Hematopoietic multipotent progenitor cell treated with erythropoietin and hydrocortisone succinate and interleukin-3 and kit ligand, for 15 days (in vitro differentiated cells): ENCODE data around the gene CAVIN1.
"Not testable (repeated sequence)": the region's sequence is repeated elsewhere in the genome, so short reads cannot be mapped to it uniquely, and the experiment has no call there.

Source experiments
- DNase-seq: peaks from one replicate; pipeline ENCODE4 v3.0.0-alpha.2; 2015; ENCODE audit warnings: low spot score

Gene CAVIN1

GRCh38 chr17:42429726-42430447 lies 6.8 kb upstream of the CAVIN1 start:
- no peak for DNase-seq

- peak; percentile 49 for DNase-seq
Measured at GRCh38 chr17:42428141-42428944, 5.3 kb upstream of the CAVIN1 start.

GRCh38 chr17:42424991-42425610 lies 2.0 kb upstream of the CAVIN1 start:
- no peak for DNase-seq

GRCh38 chr17:42423766-42424165 lies 710 bp upstream of the CAVIN1 start:
- DNase-seq = no peak

GRCh38 chr17:42422412-42422957 lies 571 bp downstream of the CAVIN1 start:
- no peak for DNase-seq

- no peak for DNase-seq
Measured at GRCh38 chr17:42421507-42422338, 1.3 kb downstream of the CAVIN1 start.

GRCh38 chr17:42421136-42421506 lies 1.9 kb downstream of the CAVIN1 start:
- no peak for DNase-seq

GRCh38 chr17:42417981-42418380 lies 5.1 kb downstream of the CAVIN1 start:
- DNase-seq = not testable (repeated sequence)

GRCh38 chr17:42414704-42415409 lies 8.2 kb downstream of the CAVIN1 start:
- DNase-seq = no peak

GRCh38 chr17:42413464-42414040 lies 9.5 kb downstream of the CAVIN1 start:
- DNase-seq = no peak

- no peak for DNase-seq
Measured at GRCh38 chr17:42411905-42412679, 11.0 kb downstream of the CAVIN1 start.

- peak; percentile 58 for DNase-seq
Measured at GRCh38 chr17:42411361-42411760, 11.7 kb downstream of the CAVIN1 start.

GRCh38 chr17:42410319-42410685 lies 12.8 kb downstream of the CAVIN1 start:
- DNase-seq = no peak

GRCh38 chr17:42409523-42410318 lies 13.3 kb downstream of the CAVIN1 start:
- no peak for DNase-seq

- no peak for DNase-seq
Measured at GRCh38 chr17:42408061-42408460, 15.0 kb downstream of the CAVIN1 start.

- peak; percentile 81 for DNase-seq
Measured at GRCh38 chr17:42407289-42407836, 15.7 kb downstream of the CAVIN1 start.

- no peak for DNase-seq
Measured at GRCh38 chr17:42406615-42407288, 16.3 kb downstream of the CAVIN1 start.

- peak; percentile 81 for DNase-seq
Measured at GRCh38 chr17:42405963-42406495, 17.0 kb downstream of the CAVIN1 start.
